ENCODE measurements around the gene SLC8B1. TPM values are rescaled to one million over a fixed set of nuclear protein-coding genes. Genes with fewer than 3 reads are reported as not detected.

SLC8B1 gene
- total and polyA plus RNA-seq, 9 donors: 8.0 to 24.2 (median 11.8) TPM

DNA sequence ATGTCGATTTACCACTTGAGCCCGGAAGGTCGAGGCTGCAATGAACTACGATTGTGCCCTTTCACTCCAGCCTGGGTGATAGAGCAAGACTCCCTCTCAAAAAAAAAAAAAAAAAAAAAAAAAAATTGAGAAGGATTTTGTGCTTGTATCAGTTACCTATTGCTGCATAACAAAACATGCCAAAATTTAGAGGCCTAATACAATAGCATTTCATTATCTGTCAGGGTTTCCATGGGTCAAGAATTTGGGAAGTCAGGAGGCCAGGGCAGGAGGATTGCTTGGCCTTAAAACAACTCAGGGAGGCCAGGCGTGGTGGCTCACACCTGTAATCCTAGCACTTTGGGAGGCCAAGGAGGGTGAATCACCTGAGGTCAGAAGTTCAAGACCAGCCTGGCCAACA is 4.6 kb upstream of the SLC8B1 start:
- H3K27me3 ChIP-seq (ENCODE audit: control insufficient read depth, insufficient read depth, low read length): peaks cover 5% of the 10 kb centered on the region
- no CpG with 5 or more reads among the region's 5 CpGs for WGBS (ENCODE audit: insufficient coverage)
- H3K27ac ChIP-seq (ENCODE audit: low read length): no peak overlapping the region
- no peaks in the 10 kb centered on the region for H3K36me3 ChIP-seq (ENCODE audit: control insufficient read depth, insufficient read depth, low read length)
- H3K9me3 ChIP-seq (replicated peaks; ENCODE audit: control insufficient read depth, low read depth, low read length): no peaks in the 10 kb centered on the region
- H3K4me1 ChIP-seq (ENCODE audit: control insufficient read depth, insufficient read depth, low read length): peaks cover 3% of the 10 kb centered on the region
- no peak for DNase-seq
- H3K4me3 ChIP-seq (ENCODE audit: low read length): no peak overlapping the region

DNA sequence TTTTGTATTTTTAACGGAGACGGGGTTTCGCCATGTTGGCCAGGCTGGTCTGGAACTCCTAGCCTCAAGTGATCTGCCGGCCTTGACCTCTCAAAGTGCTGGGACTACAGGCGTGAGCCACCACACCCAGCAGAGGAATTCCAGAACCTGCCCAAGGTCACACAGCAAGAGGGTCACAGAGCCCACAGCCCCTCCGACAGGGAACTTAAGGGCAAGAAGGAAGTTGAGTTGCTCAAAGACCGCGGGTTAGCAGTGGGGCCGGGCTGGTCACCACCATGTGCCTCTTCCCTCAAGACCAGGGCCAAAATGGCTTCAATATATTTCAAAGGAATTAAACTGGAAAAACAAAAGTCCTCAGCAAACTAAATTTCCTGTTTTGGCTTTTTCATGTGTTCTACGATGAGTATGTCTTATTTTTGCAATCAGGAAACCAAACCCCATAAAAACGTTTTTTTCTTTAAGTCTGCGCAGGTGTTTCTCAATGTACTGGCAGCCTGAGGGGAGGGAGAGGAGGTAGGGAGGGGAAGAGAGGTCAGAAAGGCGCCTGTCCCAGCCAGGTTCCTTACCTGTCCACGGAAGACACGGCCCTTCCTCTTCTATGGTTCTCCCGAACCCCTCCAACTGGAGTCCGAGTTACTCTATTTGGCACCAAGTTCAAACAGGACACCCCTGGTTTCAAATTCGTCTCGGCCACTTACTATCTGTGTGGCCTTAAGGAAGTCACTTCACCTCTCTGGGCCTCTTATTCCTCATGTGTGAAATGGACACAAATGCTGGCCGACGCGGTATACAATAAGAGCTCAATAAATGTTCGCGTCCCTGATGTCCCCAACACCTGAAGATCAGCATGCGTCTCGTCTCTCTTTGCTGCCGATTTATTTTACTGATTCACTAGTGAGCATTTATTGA is 778 bp downstream of the SLC8B1 start:
- H3K27ac ChIP-seq (ENCODE audit: low read length): no peak overlapping the region
- H3K27me3 ChIP-seq (ENCODE audit: control insufficient read depth, insufficient read depth, low read length): peaks cover 5% of the 10 kb centered on the region
- peaks cover 20% of the 10 kb centered on the region for H3K4me1 ChIP-seq (ENCODE audit: control insufficient read depth, insufficient read depth, low read length)
- 39% methylated on average over 19 of the region's 27 CpGs for WGBS (ENCODE audit: insufficient coverage)
- H3K9me3 ChIP-seq (replicated peaks; ENCODE audit: control insufficient read depth, low read depth, low read length): no peaks in the 10 kb centered on the region
- peaks cover 21% of the 10 kb centered on the region for H3K36me3 ChIP-seq (ENCODE audit: control insufficient read depth, insufficient read depth, low read length)
- DNase-seq: peak; percentile 35
- peak overlapping the region; percentile 82 for H3K4me3 ChIP-seq (ENCODE audit: low read length)

DNA sequence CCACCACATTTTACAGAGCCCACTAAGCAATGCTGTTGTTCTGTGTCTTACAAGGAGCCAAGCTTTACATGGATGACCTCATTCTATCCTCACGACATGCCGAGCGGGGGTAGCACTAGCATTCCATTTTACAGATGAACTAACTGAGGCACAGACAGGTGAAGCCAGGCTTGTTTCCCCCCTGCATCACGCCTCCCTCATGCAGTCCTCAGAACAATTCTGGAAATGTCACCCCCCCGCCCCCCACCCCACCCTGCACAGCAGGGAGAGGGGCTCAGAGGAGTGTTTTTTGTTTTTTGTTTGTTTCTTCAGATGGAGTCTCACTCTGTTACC is 1.5 kb downstream of the SLC8B1 start:
- peaks cover 3% of the 10 kb centered on the region for H3K27me3 ChIP-seq (ENCODE audit: control insufficient read depth, insufficient read depth, low read length)
- DNase-seq: no peak
- H3K27ac ChIP-seq (ENCODE audit: low read length): no peak overlapping the region
- no peak overlapping the region for H3K4me3 ChIP-seq (ENCODE audit: low read length)
- H3K36me3 ChIP-seq (ENCODE audit: control insufficient read depth, insufficient read depth, low read length): peaks cover 24% of the 10 kb centered on the region
- WGBS (ENCODE audit: insufficient coverage): no CpG with 5 or more reads among the region's 5 CpGs
- H3K9me3 ChIP-seq (replicated peaks; ENCODE audit: control insufficient read depth, low read depth, low read length): no peaks in the 10 kb centered on the region
- H3K4me1 ChIP-seq (ENCODE audit: control insufficient read depth, insufficient read depth, low read length): peaks cover 20% of the 10 kb centered on the region

DNA sequence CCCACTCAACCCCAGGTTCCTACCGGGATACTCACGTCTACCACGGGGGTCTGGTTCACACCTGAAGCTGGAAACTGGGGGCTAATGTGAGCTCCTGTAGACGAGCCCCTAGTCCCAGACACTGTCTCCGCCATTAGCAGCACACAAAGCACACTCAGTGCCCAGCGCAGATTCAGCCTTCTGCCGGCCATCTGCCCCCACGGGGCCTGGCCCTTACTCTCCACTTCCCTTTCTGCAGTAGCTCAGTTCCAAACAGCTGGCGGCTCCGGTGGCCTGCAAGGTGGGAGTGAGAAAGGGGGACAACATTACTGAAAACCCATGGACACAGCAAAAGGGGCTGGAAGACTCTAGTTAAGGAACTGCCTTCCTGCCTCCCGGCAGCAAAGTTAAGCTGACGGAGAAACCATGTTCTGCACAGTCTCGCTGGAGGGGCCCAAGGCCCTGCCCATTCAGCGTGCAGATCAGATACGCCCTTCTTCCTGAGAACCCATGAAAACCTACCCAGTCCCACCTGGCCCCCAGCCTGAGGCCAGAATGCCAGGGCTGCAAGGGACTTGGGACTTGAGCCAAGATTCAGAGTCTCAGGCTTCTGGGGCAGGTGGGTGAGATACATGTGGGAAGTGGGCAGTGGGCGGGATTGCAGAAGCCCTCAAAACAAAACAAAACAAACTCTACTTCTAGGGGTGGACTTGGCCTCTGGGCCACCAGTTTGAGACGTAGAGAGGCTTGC is 2.1 kb downstream of the SLC8B1 start:
- peaks cover 23% of the 10 kb centered on the region for H3K4me1 ChIP-seq (ENCODE audit: control insufficient read depth, insufficient read depth, low read length)

DNA sequence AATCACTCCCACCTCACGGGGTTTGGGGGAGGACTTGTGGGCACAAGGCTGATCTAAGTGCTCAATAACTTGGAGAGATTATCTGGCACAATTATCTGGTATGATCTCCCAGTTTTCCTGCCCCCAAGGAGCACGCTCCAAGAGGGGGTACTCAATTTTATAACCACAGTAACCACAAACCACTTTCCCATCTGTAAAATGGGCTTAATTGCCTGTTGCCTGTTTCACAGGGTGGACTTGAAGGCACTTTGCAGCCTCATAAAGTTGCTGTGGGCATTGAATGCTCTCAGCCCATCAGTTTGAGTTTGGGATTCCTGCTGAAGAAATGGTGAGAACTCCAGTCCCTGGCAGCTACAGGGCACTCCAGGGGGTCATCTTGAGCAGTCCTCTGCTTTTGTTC is 4.4 kb downstream of the SLC8B1 start:
- Histone ChIP-seq H3K4me1 (ENCODE audit: control insufficient read depth, insufficient read depth, low read length) (peaks cover 40% of the 10 kb centered on the region), H3K27ac (ENCODE audit: low read length) (no peak overlapping the region), H3K9me3 (replicated peaks; ENCODE audit: control insufficient read depth, low read depth, low read length) (no peaks in the 10 kb centered on the region), H3K36me3 (ENCODE audit: control insufficient read depth, insufficient read depth, low read length) (peaks cover 24% of the 10 kb centered on the region), H3K4me3 (ENCODE audit: low read length) (no peak overlapping the region), H3K27me3 (ENCODE audit: control insufficient read depth, insufficient read depth, low read length) (no peaks in the 10 kb centered on the region)
- no CpG with 5 or more reads among the region's 2 CpGs for WGBS (ENCODE audit: insufficient coverage)
- DNase-seq: no peak

More for the DNA sequence above, 2.1 kb downstream of the SLC8B1 start:
- peaks cover 24% of the 10 kb centered on the region for H3K36me3 ChIP-seq (ENCODE audit: control insufficient read depth, insufficient read depth, low read length)
- peaks cover 3% of the 10 kb centered on the region for H3K27me3 ChIP-seq (ENCODE audit: control insufficient read depth, insufficient read depth, low read length)
- no peak overlapping the region for H3K27ac ChIP-seq (ENCODE audit: low read length)
- no peak overlapping the region for H3K4me3 ChIP-seq (ENCODE audit: low read length)
- no peaks in the 10 kb centered on the region for H3K9me3 ChIP-seq (replicated peaks; ENCODE audit: control insufficient read depth, low read depth, low read length)
- DNase-seq: peak; percentile 28
- WGBS (ENCODE audit: insufficient coverage): 52% methylated on average over 8 of the region's 17 CpGs

DNA sequence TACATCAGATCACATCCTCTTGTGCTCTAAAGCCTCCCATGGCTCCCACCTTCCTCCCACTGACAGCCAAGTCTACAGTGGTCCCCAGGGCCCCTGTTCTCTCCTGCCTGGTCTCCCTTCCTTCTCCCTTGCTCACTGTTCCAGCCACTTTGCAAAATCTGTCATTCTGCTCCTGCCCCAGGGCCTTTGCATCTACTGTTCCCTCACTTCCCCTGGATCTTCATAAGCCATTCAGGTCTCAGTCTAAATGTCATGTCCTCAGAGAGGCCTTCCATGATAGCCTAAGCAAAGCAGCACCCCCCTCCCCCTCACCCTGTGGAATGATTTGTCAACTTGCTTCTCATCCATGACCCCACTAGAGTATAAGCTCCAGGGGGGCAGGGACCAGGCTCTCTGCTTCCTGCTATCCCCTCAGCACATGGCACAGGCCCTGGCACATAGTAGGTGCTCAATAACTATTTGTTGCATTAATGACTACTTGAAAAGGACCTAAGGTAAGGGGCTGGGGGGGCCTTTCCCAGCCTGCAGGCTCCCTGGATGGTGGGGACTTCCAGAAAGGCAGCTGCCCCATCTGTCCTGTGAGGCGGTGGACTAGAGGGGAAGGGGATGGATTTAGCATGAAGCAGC is 5.0 kb downstream of the SLC8B1 start:
- Histone ChIP-seq H3K4me3 (ENCODE audit: low read length) (no peak overlapping the region), H3K9me3 (replicated peaks; ENCODE audit: control insufficient read depth, low read depth, low read length) (no peaks in the 10 kb centered on the region), H3K4me1 (ENCODE audit: control insufficient read depth, insufficient read depth, low read length) (peaks cover 38% of the 10 kb centered on the region), H3K36me3 (ENCODE audit: control insufficient read depth, insufficient read depth, low read length) (peaks cover 24% of the 10 kb centered on the region), H3K27me3 (ENCODE audit: control insufficient read depth, insufficient read depth, low read length) (no peaks in the 10 kb centered on the region), H3K27ac (ENCODE audit: low read length) (no peak overlapping the region)
- no peak for DNase-seq
- no CpG with 5 or more reads among the region's 1 CpG for WGBS (ENCODE audit: insufficient coverage)

DNA sequence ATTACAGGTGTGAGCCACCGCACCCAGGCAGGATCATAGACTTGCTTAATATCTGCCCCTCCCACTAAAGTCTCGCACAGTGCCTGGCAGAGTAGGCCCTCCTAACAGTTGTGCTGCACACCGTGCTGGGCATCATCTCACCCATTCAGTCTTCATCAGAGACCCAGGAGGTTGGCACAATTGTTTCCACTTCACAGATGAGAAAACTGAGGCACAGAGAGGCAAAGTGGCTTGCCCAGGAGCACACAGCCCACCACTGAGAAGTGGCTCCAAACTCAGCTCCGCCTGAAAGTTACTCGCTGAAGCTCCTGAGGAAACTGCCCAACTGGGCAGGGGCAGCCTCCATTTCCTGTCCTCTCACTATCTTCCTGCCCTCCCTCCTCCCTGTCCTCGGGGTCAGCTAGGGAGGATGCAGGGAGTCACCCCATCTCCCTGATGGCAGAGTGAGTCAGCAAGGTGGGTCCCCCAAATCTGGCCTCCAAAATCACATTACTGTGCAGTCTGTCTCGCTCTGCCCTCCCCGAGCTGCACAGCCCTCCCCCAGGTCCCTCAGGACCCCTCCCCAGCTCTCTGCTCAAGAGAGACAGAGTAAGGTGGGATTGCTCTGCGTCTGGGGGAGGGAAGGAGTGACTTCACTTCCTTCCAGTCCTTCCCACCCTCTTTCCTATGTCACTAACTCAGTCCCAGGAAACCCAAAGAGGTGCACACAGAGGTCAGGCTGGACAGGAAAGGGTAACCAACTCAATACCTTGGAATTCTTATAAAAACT is 5.7 kb downstream of the SLC8B1 start:
- Histone ChIP-seq H3K27me3 (ENCODE audit: control insufficient read depth, insufficient read depth, low read length) (no peaks in the 10 kb centered on the region), H3K4me1 (ENCODE audit: control insufficient read depth, insufficient read depth, low read length) (peaks cover 34% of the 10 kb centered on the region), H3K9me3 (replicated peaks; ENCODE audit: control insufficient read depth, low read depth, low read length) (no peaks in the 10 kb centered on the region), H3K36me3 (ENCODE audit: control insufficient read depth, insufficient read depth, low read length) (peaks cover 24% of the 10 kb centered on the region), H3K27ac (ENCODE audit: low read length) (no peak overlapping the region), H3K4me3 (ENCODE audit: low read length) (no peak overlapping the region)
- 94% methylated on average over 5 of the region's 9 CpGs for WGBS (ENCODE audit: insufficient coverage)
- DNase-seq: no peak

DNA sequence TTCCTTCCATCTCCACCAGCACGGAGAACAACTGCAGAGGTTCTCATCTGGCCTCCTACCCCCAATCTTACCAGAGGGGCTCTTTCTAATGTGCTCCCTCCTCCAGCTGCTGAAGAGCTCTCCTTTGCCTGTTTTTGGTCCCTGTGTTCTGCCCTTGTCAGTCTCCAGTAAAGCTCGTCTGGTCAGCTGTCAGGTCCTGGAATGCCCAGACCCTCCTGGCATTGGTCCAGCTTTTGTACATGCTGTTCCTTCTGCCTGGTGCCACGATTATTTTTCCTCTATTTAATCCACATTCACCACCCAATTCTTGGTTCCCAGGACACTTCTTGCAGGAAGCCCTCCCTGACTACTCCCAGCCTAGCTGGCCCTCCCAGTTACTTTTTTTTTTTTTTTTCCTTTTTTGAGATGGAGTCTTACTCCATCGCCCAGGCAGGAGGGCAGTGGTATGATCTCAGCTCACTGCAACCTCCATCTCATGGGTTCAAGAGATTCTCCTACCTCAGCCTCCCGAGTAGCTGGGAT is 6.5 kb downstream of the SLC8B1 start:
- Histone ChIP-seq H3K9me3 (replicated peaks; ENCODE audit: control insufficient read depth, low read depth, low read length) (no peaks in the 10 kb centered on the region), H3K27ac (ENCODE audit: low read length) (no peak overlapping the region), H3K4me1 (ENCODE audit: control insufficient read depth, insufficient read depth, low read length) (peaks cover 28% of the 10 kb centered on the region), H3K36me3 (ENCODE audit: control insufficient read depth, insufficient read depth, low read length) (peaks cover 24% of the 10 kb centered on the region), H3K4me3 (ENCODE audit: low read length) (no peak overlapping the region), H3K27me3 (ENCODE audit: control insufficient read depth, insufficient read depth, low read length) (no peaks in the 10 kb centered on the region)
- WGBS (ENCODE audit: insufficient coverage): 71% methylated on average over 3 of the region's 5 CpGs
- no peak for DNase-seq

DNA sequence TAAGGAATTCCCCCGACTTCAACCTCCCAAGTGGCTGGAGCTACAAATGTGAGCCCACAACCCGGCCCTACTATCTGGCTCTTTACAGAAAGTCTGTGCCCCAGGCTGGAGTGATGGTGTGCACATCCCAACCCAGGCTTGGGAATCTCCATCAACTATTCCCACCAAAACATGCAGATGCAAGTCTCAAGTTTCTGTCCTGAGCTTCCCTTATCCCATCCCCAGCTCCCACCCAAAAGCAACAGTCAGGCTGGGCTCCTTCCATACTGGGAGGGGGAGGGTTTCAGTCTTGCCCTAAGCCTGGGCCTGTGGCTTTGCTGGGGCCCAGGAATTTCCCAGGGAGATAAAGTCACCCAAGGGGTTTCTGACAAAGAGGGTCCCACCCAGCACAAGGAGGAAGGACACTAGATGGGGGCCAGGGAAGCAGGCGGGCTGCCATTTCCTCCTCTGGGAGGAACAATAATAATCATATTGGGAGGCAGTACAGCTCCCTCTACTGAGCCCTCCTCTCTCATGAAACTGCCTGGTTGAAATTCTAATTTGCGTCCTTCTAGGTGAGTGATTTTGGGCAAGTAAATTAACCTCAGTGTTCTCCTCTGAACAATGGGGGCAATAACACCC is 8.0 kb downstream of the SLC8B1 start:
- Histone ChIP-seq H3K4me3 (ENCODE audit: low read length) (no peak overlapping the region), H3K4me1 (ENCODE audit: control insufficient read depth, insufficient read depth, low read length) (peaks cover 20% of the 10 kb centered on the region), H3K27me3 (ENCODE audit: control insufficient read depth, insufficient read depth, low read length) (no peaks in the 10 kb centered on the region), H3K27ac (ENCODE audit: low read length) (peak overlapping the region; percentile 87), H3K9me3 (replicated peaks; ENCODE audit: control insufficient read depth, low read depth, low read length) (peaks cover 2% of the 10 kb centered on the region), H3K36me3 (ENCODE audit: control insufficient read depth, insufficient read depth, low read length) (peaks cover 14% of the 10 kb centered on the region)
- WGBS (ENCODE audit: insufficient coverage): 31% methylated on average over 2 of the region's 4 CpGs
- DNase-seq: peak; percentile 73
